GM19467 (cell line): ENCODE results near the gene CCR9.

ENCODE experiments used
- ATAC-seq: cut with Tn5 transposase; IDR thresholded peaks from one replicate; pipeline ENCODE4 v1.9.1; 2021; ENCODE audit warnings: mild to moderate bottlenecking, moderate library complexity; ENCODE audit not compliant: unreplicated experiment

Gene CCR9

DNA sequence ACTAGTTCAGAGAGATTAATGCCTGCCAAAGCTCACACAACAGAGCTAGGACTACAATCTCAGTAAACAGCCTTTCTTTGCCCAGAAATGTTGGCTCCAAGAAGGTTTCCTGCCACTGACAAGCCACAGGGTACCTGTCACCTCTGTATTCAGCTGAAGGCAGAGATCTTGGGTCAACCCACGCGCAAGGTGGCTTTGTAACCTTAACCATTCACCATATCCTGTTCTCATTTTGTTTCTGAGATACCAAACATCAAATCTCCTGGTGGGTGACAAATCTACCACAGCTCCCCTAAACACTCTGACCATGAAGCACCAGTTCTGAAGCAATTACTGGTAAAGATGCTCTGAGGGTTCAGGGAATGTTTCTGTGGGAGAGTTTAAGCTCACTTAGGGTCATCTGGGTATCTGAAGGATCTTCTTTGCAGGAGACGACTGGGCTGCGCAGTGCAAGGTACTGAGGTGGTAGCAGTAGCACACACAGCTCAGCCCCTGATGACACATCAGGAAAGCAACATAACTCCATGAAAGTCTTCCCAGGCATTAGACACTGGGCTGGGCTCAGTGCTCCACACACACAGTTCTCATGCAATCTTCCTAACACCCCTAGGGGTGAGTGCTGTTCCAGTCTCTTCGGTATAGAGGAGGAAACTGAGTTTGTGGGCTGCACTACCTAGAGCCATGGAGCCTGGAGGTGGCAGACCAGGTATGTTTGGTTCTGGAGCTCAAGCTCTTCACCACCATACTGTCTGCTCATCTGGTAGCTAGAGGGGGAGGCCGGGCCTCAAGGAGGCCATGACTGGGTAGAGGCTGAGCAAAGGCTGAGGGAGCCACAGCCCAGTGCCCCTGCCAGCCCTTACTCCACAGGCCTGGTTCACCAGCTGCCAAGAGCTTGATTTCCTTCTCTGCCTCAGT lies 64.6 kb downstream of the CCR9 start:
- no peak for ATAC-seq

DNA sequence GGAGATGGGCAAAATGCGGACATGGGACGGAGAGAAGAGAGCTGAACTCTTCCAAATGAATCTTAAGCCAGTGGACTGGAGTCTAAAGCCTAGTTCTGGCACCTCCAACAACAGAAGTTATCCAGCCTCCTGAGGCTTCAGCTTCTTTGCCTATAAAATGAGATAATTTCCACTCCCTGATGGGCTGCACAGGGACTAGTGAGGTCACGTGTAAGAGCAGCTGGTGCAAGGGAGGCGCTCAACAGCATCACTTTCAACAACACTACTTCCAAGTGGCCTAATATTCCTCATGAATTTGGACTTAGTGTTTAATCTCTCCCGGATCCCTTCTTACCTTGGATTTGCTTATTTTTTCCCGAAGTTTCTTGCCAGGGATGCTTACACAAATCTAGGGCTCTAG lies 65.6 kb downstream of the CCR9 start:
- ATAC-seq = no peak

DNA sequence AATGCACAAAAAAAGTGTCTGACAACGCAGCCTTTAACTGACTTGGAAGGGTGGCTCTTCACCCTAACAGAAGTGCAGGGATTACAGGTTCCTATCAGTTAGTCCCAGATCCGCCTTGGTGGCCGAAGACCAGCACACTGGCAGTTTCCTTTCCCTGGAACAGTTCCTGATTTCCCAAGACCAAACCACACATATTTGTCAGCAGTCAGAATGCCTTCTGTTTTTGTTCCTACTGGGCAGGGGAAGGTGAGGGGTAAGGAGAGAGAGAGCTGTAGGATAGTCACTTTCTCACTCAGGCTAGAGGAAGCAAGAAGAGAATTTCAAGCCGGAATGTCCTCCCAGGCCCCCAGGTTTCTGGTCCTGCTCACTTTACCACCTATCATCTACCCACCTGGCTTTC lies 66.1 kb downstream of the CCR9 start:
- no peak for ATAC-seq
